Hepatocyte (in vitro differentiated cells): ENCODE data around the gene ACAD9. TPM values are rescaled to one million over a fixed set of nuclear protein-coding genes. Genes with fewer than 3 reads are reported as not detected.
"Not testable (repeated sequence)": the region's sequence is repeated elsewhere in the genome, so short reads cannot be mapped to it uniquely, and the experiment has no call there.

Experiments
- DNase-seq: peaks from one replicate; pipeline ENCODE4 v3.0.0-alpha.2; 2016; ENCODE audit warnings: low spot score
- H2AFZ ChIP-seq: fragments of 200-600 bp; sonication (generic); 2 replicates; pipeline ENCODE4 v1.6.0; 2016; ENCODE audit warnings: antibody characterized with exemption, mild to moderate bottlenecking
- H3K27ac ChIP-seq: fragments of 200-600 bp; sonication (generic); 2 replicates; pipeline ENCODE4 v1.5.1; 2016; ENCODE audit warnings: mild to moderate bottlenecking
- H3K27me3 ChIP-seq: fragments of 200-600 bp; sonication (generic); 2 replicates; pipeline ENCODE4 v1.6.1; 2016
- H3K36me3 ChIP-seq: fragments of 200-600 bp; sonication (generic); replicated peaks from 2 replicates; pipeline ENCODE4 v1.5.1; 2016; ENCODE audit warnings: low read depth; ENCODE audit not compliant: insufficient read depth
- H3K4me1 ChIP-seq: fragments of 200-600 bp; sonication (generic); 2 replicates; pipeline ENCODE4 v1.5.1; 2016; ENCODE audit warnings: mild to moderate bottlenecking, moderate library complexity; ENCODE audit not compliant: insufficient read depth
- H3K4me2 ChIP-seq: fragments of 200-600 bp; sonication (generic); 2 replicates; pipeline ENCODE4 v1.6.0; 2016
- H3K4me3 ChIP-seq: fragments of 200-600 bp; sonication (generic); 2 replicates; pipeline ENCODE4 v1.5.1; 2016; ENCODE audit warnings: mild to moderate bottlenecking
- H3K79me2 ChIP-seq: fragments of 200-600 bp; sonication (generic); 2 replicates; pipeline ENCODE4 v1.6.0; 2017; ENCODE audit warnings: mild to moderate bottlenecking
- H3K9me2 ChIP-seq: fragments of 200-600 bp; sonication (generic); replicated peaks from 2 replicates; pipeline ENCODE4 v1.6.0; 2017; ENCODE audit warnings: mild to moderate bottlenecking; ENCODE audit not compliant: insufficient read depth
- H3K9me3 ChIP-seq: fragments of 200-600 bp; sonication (generic); 2 replicates; pipeline ENCODE4 v1.5.1; 2016; ENCODE audit warnings: low read depth, mild to moderate bottlenecking
- H4K20me1 ChIP-seq: fragments of 200-600 bp; sonication (generic); 2 replicates; pipeline ENCODE4 v1.6.0; 2016; ENCODE audit warnings: mild to moderate bottlenecking; ENCODE audit not compliant: insufficient read depth, poor library complexity, severe bottlenecking
- EZH2 ChIP-seq: fragments of 200-600 bp; sonication (generic); IDR thresholded peaks from 2 replicates; pipeline ENCODE4 v1.6.1; 2016; ENCODE audit warnings: antibody characterized with exemption, mild to moderate bottlenecking, borderline replicate concordance
- EZH2phosphoT487 ChIP-seq: fragments of 200-600 bp; sonication (generic); IDR thresholded peaks from one replicate; pipeline ENCODE4 v1.6.1; 2018; ENCODE audit warnings: antibody characterized with exemption, mild to moderate bottlenecking, low read depth, moderate library complexity; ENCODE audit not compliant: unreplicated experiment, severe bottlenecking
- WGBS: methylation state at CpG from one replicate; pipeline ENCODE4 v1.1.6; 2016; ENCODE audit warnings: low lambda C conversion rate; ENCODE audit errors: missing lambda C conversion rate; 5-methylcytosine and 5-hydroxymethylcytosine counted together
- polyA plus RNA-seq: library from polyadenylated mRNA; unstranded; fragments of >200 nt; fragmentation: Nextera tagmentation; extraction: Ambion mirVana; gene quantifications from 2 replicates; pipeline ENCODE4 v1.2.1, GENCODE V29; 2016
- total RNA-seq: library from RNA; depleted of rRNA; stranded (reverse); fragments of >200 nt; gene quantifications from 2 replicates; pipeline ENCODE4 v1.2.3, GENCODE V29; 2014
- TF ChIP-seq, protein P1 (sequence below): fragments of 200-600 bp; sonication (generic); IDR thresholded peaks from 2 replicates; pipeline ENCODE4 v1.5.1; 2016; ENCODE audit warnings: antibody characterized with exemption, mild to moderate bottlenecking; ENCODE audit not compliant: poor library complexity

ACAD9 gene
- total RNA-seq, result 26.0 and 33.8 TPM in 2 replicates
- 29.7 and 32.0 TPM in 2 replicates for polyA plus RNA-seq

DNA sequence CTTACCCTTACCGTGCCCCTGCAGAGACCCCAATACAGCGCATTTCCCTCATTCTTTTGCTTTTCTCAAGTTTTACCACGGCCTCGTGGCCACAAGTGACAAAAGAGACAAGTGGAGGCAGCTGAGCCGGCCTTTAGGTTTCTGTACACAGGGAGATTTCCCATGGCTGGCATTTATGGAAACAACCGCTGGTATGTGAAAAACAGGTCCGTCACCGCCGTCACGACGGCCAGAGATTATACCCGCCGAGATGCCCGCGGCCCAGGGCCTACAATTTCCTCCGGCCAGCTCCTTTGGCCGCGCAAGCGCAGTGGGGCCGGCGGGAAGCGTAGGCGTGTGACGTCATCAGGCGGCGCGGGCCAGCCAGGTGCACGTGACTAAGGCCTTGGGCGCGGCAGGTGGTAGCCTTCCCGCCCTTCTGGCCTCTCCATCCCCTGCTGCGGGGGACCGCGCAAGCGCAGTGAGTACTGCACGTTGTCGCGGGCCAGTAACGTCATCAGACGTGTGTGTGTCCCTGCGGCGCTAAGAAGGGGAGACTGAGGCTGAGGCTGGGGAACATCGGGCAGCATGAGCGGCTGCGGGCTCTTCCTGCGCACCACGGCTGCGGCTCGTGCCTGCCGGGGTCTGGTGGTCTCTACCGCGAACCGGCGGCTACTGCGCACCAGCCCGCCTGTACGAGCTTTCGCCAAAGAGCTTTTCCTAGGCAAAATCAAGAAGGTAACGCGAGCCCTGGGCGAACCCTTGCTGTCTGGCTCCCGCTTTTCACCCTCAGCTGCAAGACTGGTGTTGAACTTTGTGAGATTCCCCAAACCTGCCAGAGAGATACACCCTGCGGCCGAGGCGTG lies at the start of gene ACAD9:
Gene ACAD9, plus strand, starts transcription at position 496 of the 845 bp plus-strand sequence. Its CDS starts 72 bp downstream, at position 568.
- TF ChIP-seq EZH2, result no peak
- TF ChIP-seq, protein P1, sequence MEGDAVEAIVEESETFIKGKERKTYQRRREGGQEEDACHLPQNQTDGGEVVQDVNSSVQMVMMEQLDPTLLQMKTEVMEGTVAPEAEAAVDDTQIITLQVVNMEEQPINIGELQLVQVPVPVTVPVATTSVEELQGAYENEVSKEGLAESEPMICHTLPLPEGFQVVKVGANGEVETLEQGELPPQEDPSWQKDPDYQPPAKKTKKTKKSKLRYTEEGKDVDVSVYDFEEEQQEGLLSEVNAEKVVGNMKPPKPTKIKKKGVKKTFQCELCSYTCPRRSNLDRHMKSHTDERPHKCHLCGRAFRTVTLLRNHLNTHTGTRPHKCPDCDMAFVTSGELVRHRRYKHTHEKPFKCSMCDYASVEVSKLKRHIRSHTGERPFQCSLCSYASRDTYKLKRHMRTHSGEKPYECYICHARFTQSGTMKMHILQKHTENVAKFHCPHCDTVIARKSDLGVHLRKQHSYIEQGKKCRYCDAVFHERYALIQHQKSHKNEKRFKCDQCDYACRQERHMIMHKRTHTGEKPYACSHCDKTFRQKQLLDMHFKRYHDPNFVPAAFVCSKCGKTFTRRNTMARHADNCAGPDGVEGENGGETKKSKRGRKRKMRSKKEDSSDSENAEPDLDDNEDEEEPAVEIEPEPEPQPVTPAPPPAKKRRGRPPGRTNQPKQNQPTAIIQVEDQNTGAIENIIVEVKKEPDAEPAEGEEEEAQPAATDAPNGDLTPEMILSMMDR, result no peak
- no peak for TF ChIP-seq EZH2phosphoT487
- Histone ChIP-seq H3K36me3 (no peaks in the 10 kb centered on the region), H3K9me3 (no peaks in the 10 kb centered on the region), H3K4me3 (peak within 1 kb of the TSS; percentile 76), H3K79me2 (peaks cover 62% of the 10 kb centered on the region), H3K9me2 (no peaks in the 10 kb centered on the region), H3K4me1 (peaks cover 18% of the 10 kb centered on the region), H3K4me2 (peak within 1 kb of the TSS; percentile 96), H3K27me3 (no peaks in the 10 kb centered on the region), H3K27ac (peak within 1 kb of the TSS; percentile 98), H4K20me1 (no peaks in the 10 kb centered on the region), H2AFZ (peak within 1 kb of the TSS; percentile 71)
- DNase-seq, result peak; percentile 99
- under 1% methylated on average over 65 of the region's 65 CpGs for WGBS

DNA sequence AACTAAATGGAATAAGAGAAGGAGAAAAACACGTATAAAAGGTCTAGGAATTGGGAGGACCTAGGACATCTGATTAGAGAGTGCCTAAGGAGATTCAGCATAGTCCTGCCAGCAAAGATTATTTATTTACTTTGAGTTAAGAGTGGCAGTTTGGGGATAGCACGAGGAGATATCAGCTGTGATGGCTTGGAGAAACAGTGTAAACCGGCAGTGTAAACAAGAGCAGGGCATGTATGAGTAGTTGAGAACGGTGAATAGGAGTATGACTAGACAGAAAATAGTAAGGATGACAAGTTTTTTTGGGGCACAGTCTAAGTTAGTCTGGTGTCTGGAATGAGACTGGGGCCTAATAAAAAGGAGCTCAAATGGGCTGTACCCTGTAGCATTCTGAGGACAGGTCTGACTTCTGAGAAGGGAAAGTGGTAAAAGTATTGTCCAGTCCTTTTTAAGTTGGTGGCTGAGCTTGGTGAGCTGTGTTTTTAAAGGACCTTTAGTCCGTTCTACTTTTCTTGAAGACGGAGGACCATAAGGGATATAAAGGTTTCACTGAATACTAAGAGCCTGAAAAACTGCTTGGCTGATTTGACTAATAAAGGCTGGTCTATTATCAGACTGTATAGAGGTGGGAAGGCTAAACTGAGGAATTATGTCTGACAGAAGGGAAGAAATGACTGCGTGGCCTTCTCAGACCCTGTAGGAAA lies 49.3 kb upstream of the ACAD9 start:
- not testable (repeated sequence) for H2AFZ ChIP-seq, H3K27me3 ChIP-seq, H3K9me3 ChIP-seq, H3K4me2 ChIP-seq, H3K79me2 ChIP-seq, DNase-seq, H4K20me1 ChIP-seq, H3K4me3 ChIP-seq, H3K27ac ChIP-seq, H3K9me2 ChIP-seq, H3K4me1 ChIP-seq, H3K36me3 ChIP-seq
- 43% methylated on average over 7 of the region's 7 CpGs for WGBS

DNA sequence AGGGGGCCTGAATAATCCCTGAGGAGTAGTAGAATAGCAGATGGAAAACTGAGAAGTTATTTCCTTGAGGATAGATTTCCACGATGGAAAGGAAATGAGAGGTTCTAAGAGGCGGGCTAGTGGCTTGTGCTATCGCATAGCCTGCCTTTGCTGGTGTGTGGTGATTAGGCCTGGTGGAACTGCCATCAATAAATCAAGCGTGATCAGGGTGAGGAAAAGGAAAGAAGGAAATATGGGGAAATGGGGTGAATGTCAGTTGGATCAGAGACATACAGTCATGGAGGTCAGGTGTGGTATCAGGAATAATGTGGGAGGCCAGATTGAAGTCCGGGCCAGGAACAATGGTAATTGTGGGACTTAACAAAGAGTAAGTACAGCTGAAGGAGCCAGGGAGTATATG lies 48.7 kb upstream of the ACAD9 start:
- not testable (repeated sequence) for H4K20me1 ChIP-seq, H3K79me2 ChIP-seq, H3K9me2 ChIP-seq, DNase-seq, H3K4me3 ChIP-seq, H3K9me3 ChIP-seq, H2AFZ ChIP-seq, H3K27me3 ChIP-seq, H3K4me1 ChIP-seq, H3K36me3 ChIP-seq, H3K27ac ChIP-seq, H3K4me2 ChIP-seq
- WGBS, result 87% methylated on average over 5 of the region's 5 CpGs

DNA sequence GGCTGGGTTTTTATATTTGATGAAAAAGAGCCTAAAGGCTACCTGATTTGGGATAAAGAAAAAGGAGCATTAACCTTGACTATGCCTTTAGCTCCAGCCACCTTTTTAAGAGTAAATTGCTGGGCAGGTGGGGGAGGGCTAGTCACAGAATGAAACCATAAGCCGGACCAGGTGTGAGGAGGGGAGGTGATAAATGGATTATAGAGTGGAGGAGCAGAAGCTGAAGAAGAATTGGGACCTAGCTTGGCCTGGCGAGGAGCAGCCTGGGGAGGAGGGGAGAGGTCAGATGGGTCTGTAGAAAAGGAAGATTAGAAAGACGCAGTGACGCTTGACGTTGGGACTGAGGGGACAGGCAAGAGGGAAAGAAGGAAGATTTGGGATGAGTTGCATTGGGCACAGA lies 46.4 kb upstream of the ACAD9 start:
- not testable (repeated sequence) for DNase-seq
- WGBS, result 65% methylated on average over 5 of the region's 5 CpGs

DNA sequence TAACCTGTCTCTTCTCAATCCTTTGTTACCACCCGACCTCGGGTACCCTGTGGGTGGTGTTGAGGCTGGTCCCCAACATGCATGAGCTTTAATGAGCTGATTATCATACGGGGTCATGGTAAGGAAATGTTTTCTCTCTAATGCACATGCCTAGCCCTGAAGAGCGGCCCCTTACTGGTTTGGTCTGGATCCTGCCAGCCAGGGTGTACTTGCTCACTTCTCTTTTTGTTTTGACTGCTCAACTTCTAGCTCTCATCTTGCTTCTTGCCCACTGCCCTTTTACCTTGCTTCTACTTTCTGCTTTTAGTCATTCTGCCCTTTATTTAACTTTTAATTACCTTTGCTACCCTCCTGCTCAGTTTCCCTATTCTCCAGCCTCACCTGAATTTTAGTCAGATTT lies 44.3 kb upstream of the ACAD9 start:
- Histone ChIP-seq H3K4me1 (peaks cover 2% of the 10 kb centered on the region), H3K36me3 (no peaks in the 10 kb centered on the region), H3K9me3 (no peaks in the 10 kb centered on the region), H3K9me2 (no peaks in the 10 kb centered on the region), H3K4me2 (no peak overlapping the region), H2AFZ (no peak overlapping the region), H3K27ac (no peak overlapping the region), H3K79me2 (no peaks in the 10 kb centered on the region), H3K27me3 (no peaks in the 10 kb centered on the region), H4K20me1 (no peaks in the 10 kb centered on the region), H3K4me3 (no peak overlapping the region)
- TF ChIP-seq, protein P1, result no peak
- no peak for TF ChIP-seq EZH2
- TF ChIP-seq EZH2phosphoT487, result no peak
- WGBS, result 95% methylated on average over 4 of the region's 4 CpGs
- DNase-seq, result no peak

More for the DNA sequence above, 46.4 kb upstream of the ACAD9 start:
- not testable (repeated sequence) for H3K27me3 ChIP-seq, H2AFZ ChIP-seq, H3K4me1 ChIP-seq, H3K9me3 ChIP-seq, H3K4me2 ChIP-seq, H3K9me2 ChIP-seq, H4K20me1 ChIP-seq, H3K27ac ChIP-seq, H3K79me2 ChIP-seq, H3K36me3 ChIP-seq, H3K4me3 ChIP-seq
